ENCODE data around the gene FCGR3A.

The FCGR3A gene

DNA sequence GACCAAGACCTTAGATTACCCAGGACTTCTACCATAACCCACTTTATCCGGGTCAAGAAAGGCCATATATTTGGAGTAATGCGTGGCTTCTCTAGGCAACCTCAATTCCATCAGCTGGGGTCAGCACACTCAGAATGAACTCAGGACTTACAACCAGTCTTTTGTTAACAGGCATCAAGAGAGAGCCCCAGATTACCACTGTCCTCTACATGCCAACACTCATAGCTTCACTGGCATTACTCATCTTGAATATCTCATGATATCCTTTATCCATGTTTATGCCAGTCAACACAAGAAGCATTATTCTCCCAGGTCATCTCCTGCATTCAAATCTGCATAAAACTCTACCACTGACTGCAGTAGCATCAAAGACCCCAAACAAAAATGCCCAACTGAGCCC is 51.0 kb downstream of the FCGR3A start:
- TF ChIP-seq ZBTB7A (IDR thresholded peaks at IDR 0.05; ENCODE audit: low read depth) (no peak), EGR1 (IDR thresholded peaks at IDR 0.05) (no peak), TEAD4 (IDR thresholded peaks at IDR 0.05) (no peak), YY1 (IDR thresholded peaks at IDR 0.05; ENCODE audit: low read depth) (no peak)

DNA sequence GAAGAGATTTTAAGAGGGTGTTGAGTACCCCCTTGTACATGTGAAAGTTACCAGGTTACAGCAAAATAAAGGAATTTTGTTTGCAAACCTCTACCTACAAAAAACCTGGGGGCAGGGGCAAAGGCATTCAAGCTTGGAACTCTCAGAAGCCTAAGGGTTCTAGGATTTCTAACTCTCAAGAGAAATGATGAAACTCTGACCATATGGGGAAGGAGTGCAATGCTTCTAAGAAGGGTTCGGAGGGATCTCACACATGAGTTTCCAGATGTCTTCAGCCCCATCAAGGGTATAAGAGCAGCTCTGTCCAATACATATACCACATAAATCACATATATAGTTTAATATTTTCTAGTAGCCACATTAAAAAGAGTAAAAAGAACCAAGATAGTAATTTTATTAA is 51.7 kb downstream of the FCGR3A start:
- TF ChIP-seq TEAD4 (IDR thresholded peaks at IDR 0.05) (no peak), TCF12 (IDR thresholded peaks at IDR 0.05; ENCODE audit: low read depth) (no peak), MAX (IDR thresholded peaks at IDR 0.05) (no peak), USF1 (IDR thresholded peaks at IDR 0.05) (no peak), RAD21 (IDR thresholded peaks at IDR 0.05; ENCODE audit: low read depth) (no peak), FOXM1 (IDR thresholded peaks at IDR 0.05; ENCODE audit: borderline replicate concordance, low read depth) (no peak), EP300 (IDR thresholded peaks at IDR 0.05; ENCODE audit: borderline replicate concordance) (no peak), NFIC (IDR thresholded peaks at IDR 0.05) (no peak), CREB1 (IDR thresholded peaks at IDR 0.05; ENCODE audit: low read depth) (no peak), CEBPB (IDR thresholded peaks at IDR 0.05) (no peak)
- TF ChIP-seq, protein P1, sequence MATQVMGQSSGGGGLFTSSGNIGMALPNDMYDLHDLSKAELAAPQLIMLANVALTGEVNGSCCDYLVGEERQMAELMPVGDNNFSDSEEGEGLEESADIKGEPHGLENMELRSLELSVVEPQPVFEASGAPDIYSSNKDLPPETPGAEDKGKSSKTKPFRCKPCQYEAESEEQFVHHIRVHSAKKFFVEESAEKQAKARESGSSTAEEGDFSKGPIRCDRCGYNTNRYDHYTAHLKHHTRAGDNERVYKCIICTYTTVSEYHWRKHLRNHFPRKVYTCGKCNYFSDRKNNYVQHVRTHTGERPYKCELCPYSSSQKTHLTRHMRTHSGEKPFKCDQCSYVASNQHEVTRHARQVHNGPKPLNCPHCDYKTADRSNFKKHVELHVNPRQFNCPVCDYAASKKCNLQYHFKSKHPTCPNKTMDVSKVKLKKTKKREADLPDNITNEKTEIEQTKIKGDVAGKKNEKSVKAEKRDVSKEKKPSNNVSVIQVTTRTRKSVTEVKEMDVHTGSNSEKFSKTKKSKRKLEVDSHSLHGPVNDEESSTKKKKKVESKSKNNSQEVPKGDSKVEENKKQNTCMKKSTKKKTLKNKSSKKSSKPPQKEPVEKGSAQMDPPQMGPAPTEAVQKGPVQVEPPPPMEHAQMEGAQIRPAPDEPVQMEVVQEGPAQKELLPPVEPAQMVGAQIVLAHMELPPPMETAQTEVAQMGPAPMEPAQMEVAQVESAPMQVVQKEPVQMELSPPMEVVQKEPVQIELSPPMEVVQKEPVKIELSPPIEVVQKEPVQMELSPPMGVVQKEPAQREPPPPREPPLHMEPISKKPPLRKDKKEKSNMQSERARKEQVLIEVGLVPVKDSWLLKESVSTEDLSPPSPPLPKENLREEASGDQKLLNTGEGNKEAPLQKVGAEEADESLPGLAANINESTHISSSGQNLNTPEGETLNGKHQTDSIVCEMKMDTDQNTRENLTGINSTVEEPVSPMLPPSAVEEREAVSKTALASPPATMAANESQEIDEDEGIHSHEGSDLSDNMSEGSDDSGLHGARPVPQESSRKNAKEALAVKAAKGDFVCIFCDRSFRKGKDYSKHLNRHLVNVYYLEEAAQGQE (IDR thresholded peaks at IDR 0.05; ENCODE audit: low read depth) = no peak

- TF ChIP-seq USF1 (IDR thresholded peaks at IDR 0.05) (no peak), CREB1 (IDR thresholded peaks at IDR 0.05; ENCODE audit: low read depth) (no peak), TEAD4 (IDR thresholded peaks at IDR 0.05) (no peak), TAF1 (IDR thresholded peaks at IDR 0.05; ENCODE audit: low read depth) (no peak), EGR1 (IDR thresholded peaks at IDR 0.05) (no peak), MAX (IDR thresholded peaks at IDR 0.05) (no peak), EP300 (IDR thresholded peaks at IDR 0.05; ENCODE audit: borderline replicate concordance) (no peak), YY1 (IDR thresholded peaks at IDR 0.05; ENCODE audit: low read depth) (no peak), CEBPB (IDR thresholded peaks at IDR 0.05) (no peak)
Measured at GRCh38 chr1:161495490-161495889, 54.1 kb downstream of the FCGR3A start.

- TF ChIP-seq CEBPB (IDR thresholded peaks at IDR 0.05) (no peak), EGR1 (IDR thresholded peaks at IDR 0.05) (no peak), CREB1 (IDR thresholded peaks at IDR 0.05; ENCODE audit: low read depth) (no peak)
Measured at GRCh38 chr1:161494091-161494735, 55.4 kb downstream of the FCGR3A start.

DNA sequence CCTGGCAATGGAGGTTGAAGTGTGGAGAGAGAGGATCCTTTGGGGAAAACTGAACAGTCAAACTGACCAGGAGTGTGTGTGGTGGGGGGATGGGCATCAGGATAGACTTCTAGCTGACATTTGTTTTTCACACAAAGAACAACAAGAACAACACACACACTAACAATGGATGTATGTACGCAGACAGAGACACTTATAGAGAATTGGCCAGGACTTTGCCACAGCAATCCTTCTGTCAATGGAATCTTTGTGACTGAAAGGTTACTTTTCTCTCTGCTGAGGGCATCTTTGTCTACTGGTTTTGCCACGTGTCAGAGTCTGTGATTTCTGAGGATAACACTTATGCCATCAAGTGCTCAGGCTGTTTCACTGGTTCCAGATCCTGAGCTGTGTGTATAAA is 56.8 kb downstream of the FCGR3A start:
- TF ChIP-seq EP300 (IDR thresholded peaks at IDR 0.05; ENCODE audit: borderline replicate concordance) (no peak), TCF12 (IDR thresholded peaks at IDR 0.05; ENCODE audit: low read depth) (no peak), TAF1 (IDR thresholded peaks at IDR 0.05; ENCODE audit: low read depth) (no peak), YY1 (IDR thresholded peaks at IDR 0.05; ENCODE audit: low read depth) (no peak), NFIC (IDR thresholded peaks at IDR 0.05) (no peak), EGR1 (IDR thresholded peaks at IDR 0.05) (no peak)
- TF ChIP-seq, protein P1 (IDR thresholded peaks at IDR 0.05; ENCODE audit: low read depth) = no peak

All from Ishikawa (cell line).